ENCODE results near the gene E2F6. TPM values are rescaled to one million over a fixed set of nuclear protein-coding genes. Genes with fewer than 3 reads are reported as not detected.

The E2F6 gene
- total and polyA plus RNA-seq, 9 of the 15 experiments (the other 6 are each of a cell fraction or from before 2014, with no cell fraction given), result 13.6 to 33.9 (median 26.1) TPM

DNA sequence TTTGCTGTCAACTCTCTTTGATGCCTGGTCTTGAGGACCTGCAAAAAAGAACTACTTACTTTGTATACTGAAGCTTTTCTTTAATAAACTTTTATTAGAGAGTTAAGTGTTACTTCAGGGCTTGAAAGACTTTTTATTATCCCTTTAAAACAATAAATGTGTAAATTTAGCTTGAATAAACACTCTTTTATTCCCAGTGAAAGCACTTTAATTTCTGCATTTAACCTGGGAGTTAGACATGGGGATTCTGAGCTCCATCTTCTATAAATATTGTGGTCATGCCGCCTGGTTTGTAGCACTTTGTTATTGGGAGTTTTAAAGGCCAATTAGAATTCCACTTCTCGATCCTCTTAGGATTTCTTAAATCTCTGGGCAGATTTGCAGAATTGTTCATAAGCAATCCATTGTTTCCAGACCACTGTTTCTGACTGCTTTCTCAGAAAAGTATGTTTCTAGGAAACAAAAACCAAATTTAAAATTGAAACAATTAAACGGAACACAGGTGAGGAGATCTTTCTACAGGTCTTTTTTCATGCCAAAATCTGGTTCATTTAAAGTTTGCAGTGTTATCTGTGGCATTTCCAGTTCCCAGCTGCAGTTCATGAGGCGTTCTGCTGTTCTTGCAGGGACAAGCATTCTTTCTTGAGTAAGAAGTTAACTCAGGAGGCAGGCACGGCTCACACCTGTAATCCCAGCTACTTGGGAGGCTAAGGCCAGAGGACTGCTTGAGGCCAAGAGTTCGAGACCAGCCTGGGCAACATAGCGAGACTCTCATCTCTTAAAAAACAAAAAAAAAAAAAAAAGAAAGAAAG lies 18.1 kb upstream of the E2F6 start:
- H3K36me3 ChIP-seq (ENCODE audit: control insufficient read depth, insufficient read depth, low read length), result no peaks in the 10 kb centered on the region
- intact Hi-C loops (cut with micrococcal nuclease), result no loop called here
- TF ChIP-seq CC2D1A (IDR thresholded peaks at IDR 0.05) (no peak), MED1 (CRISPR knock-in tag; IDR thresholded peaks at IDR 0.05; ENCODE audit: borderline replicate concordance) (no peak), ZC3H8 (IDR thresholded peaks at IDR 0.05) (no peak)
- no TSS peak for BruUV-seq (replicated peaks)
- H4K20me1 ChIP-seq (replicated peaks; ENCODE audit: control insufficient read depth, insufficient read depth, low read length), result no peaks in the 10 kb centered on the region
- peaks cover 17 to 29% of the 10 kb centered on the region in 2 experiments for H3K27me3 ChIP-seq (ENCODE audit: control insufficient read depth in 2 of 2, insufficient read depth in 2 of 2, low read length in 2 of 2)
- H3K9ac ChIP-seq (ENCODE audit: insufficient read depth in 1 of 2, low read depth in 2 of 2, low read length in 2 of 2), result no peak overlapping the region
- no peaks in the 10 kb centered on the region for H3K9me1 ChIP-seq (ENCODE audit: control insufficient read depth, insufficient read depth, low read length)
- H3K9me3 ChIP-seq (replicated peaks; ENCODE audit: control insufficient read depth, insufficient read depth, low read depth, low read length), result no peaks in the 10 kb centered on the region
- H3K4me1 ChIP-seq (replicated peaks in 1 of 2; ENCODE audit: control insufficient read depth in 2 of 2, insufficient read depth in 2 of 2, low read length in 2 of 2), result 0 out of 5 replicates have a peak, but pooled peaks cover 0 to 3% of the 10 kb centered on the region in 2 experiments
- no peak overlapping the region for H2AFZ ChIP-seq (ENCODE audit: low read depth, low read length)
- no peaks in the 10 kb centered on the region for H3K79me2 ChIP-seq (ENCODE audit: control insufficient read depth, insufficient read depth, low read length)
- CTCF ChIA-PET (ENCODE audit: low intra/inter-chr PET ratio), result interaction anchor here (0.8 kb wide), 1 partner anchor 105 kb away, joined by 3 read pairs; no protein-coding TSS in a partner anchor
- no peak for DNase-seq (ENCODE audit: extremely low read depth in 1 of 4, low spot score in 3 of 4)
- FAIRE-seq, result no peak
- H3K27ac ChIP-seq (ENCODE audit: extremely low read depth, low read depth, low read length), result no peak overlapping the region
- 10% methylated on average over 6 of the region's 7 CpGs for WGBS (ENCODE audit: insufficient coverage, low coverage, missing lambda C conversion rate)
- no peak overlapping the region for H3K4me3 ChIP-seq
- no peak overlapping the region for H3K4me2 ChIP-seq (ENCODE audit: insufficient read depth, low read length)
- in situ Hi-C loops (cut with MboI), result loop anchor here (25.0 kb wide), 1 partner anchor 303 kb away; no protein-coding TSS in a partner anchor
- no peak for ATAC-seq
- POLR2A ChIA-PET, result interaction anchor here (1.0 kb wide), 1 partner anchor 21 kb away, joined by 4 read pairs; no protein-coding TSS in a partner anchor

DNA sequence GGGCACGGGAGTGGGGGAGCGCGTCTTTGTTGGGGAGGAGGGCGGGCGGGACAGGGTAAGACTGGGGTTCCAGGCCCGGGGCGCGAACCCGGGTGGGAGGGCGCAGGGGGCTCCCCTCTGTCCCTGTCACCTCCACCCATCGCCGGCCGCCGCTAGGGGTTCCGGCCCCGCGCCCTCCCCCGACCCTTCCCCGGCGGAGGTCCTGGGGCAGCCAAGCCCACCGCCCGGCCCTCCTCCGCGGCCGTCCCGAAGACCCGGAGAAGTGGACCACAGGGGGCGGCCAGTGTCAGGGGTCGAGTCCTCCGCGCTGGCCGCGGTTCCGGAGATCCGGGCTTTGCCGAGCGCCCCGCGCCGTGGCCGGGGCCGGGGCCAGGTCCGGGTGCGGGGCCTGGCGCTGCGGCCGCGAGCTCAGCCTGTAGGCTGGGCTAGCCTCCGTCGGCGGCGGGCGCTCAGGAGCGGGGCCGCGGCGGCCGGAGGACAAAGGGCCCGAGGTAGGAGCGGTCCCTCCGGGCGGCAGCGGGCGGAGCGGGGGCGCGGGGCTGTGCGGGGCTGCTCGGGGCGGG lies 16.6 kb upstream of the E2F6 start:
- ChIA-PET CTCF (ENCODE audit: low intra/inter-chr PET ratio) (no interaction called here), POLR2A (no interaction called here)
- WGBS (ENCODE audit: insufficient coverage, low coverage, missing lambda C conversion rate), result 85% methylated on average over 7 of the region's 70 CpGs
- Histone ChIP-seq H3K9me3 (replicated peaks; ENCODE audit: control insufficient read depth, insufficient read depth, low read depth, low read length) (no peaks in the 10 kb centered on the region), H3K36me3 (ENCODE audit: control insufficient read depth, insufficient read depth, low read length) (no peaks in the 10 kb centered on the region), H3K27ac (ENCODE audit: extremely low read depth, low read depth, low read length) (no peak overlapping the region), H3K9me1 (ENCODE audit: control insufficient read depth, insufficient read depth, low read length) (no peaks in the 10 kb centered on the region), H3K27me3 (ENCODE audit: control insufficient read depth in 2 of 2, insufficient read depth in 2 of 2, low read length in 2 of 2) (peaks cover 15 to 28% of the 10 kb centered on the region in 2 experiments), H3K9ac (ENCODE audit: insufficient read depth in 1 of 2, low read depth in 2 of 2, low read length in 2 of 2) (no peak overlapping the region), H3K4me3 (no peak overlapping the region), H4K20me1 (replicated peaks; ENCODE audit: control insufficient read depth, insufficient read depth, low read length) (no peaks in the 10 kb centered on the region), H2AFZ (ENCODE audit: low read depth, low read length) (no peak overlapping the region), H3K4me2 (ENCODE audit: insufficient read depth, low read length) (no peak overlapping the region), H3K79me2 (ENCODE audit: control insufficient read depth, insufficient read depth, low read length) (no peaks in the 10 kb centered on the region), H3K4me1 (replicated peaks in 1 of 2; ENCODE audit: control insufficient read depth in 2 of 2, insufficient read depth in 2 of 2, low read length in 2 of 2) (0 out of 5 replicates have a peak, but pooled peaks cover 0 to 3% of the 10 kb centered on the region in 2 experiments)
- intact Hi-C loops (cut with micrococcal nuclease), result no loop called here
- BruUV-seq (replicated peaks), result no TSS peak
- DNase-seq (ENCODE audit: extremely low read depth in 1 of 4, low spot score in 3 of 4), result no peak
- no peak for TF ChIP-seq SREBF1 (IDR thresholded peaks at IDR 0.05; ENCODE audit: borderline replicate concordance, low read depth, low read length)
- no peak for TF ChIP-seq ZEB2 (IDR thresholded peaks at IDR 0.05)
- no peak for TF ChIP-seq ARID2 (IDR thresholded peaks at IDR 0.05)
- in situ Hi-C loops (cut with MboI), result loop anchor here (25.0 kb wide), 1 partner anchor 305 kb away; no protein-coding TSS in a partner anchor
- FAIRE-seq, result no peak
- ATAC-seq, result no peak

All from K562 (cell line).